Memory B cell (primary cell): ENCODE measurements around the gene MCMBP.
A peak's percentile ranks its signal among the peaks of the same experiment; 100 is the strongest.
"Not testable (repeated sequence)": the region's sequence is repeated elsewhere in the genome, so short reads cannot be mapped to it uniquely, and the experiment has no call there.

ENCODE experiments used
- ATAC-seq: fragments of 150-1000 bp; cut with Tn5 transposase; 2 replicates; pipeline ENCODE4 v1.10.0; 2021; ENCODE audit warnings: low read depth, mild to moderate bottlenecking, moderate library complexity
- DNase-seq, 2 donors: peaks; one replicate each; pipeline ENCODE4 v3.0.0; 2022; ENCODE audit warnings: low spot score in 2 of 2
- H3K27ac Mint-ChIP-seq: one replicate; pipeline ENCODE4 v1.8.0; 2022; ENCODE audit warnings: mild to moderate bottlenecking, moderate library complexity, mixed read lengths
- H3K27me3 Mint-ChIP-seq: one replicate; pipeline ENCODE4 v1.8.0; 2022; ENCODE audit warnings: mixed read lengths
- H3K36me3 Mint-ChIP-seq: one replicate; pipeline ENCODE4 v1.8.0; 2022; ENCODE audit warnings: mild to moderate bottlenecking, mixed read lengths
- H3K4me1 Mint-ChIP-seq: one replicate; pipeline ENCODE4 v1.8.0; 2022; ENCODE audit warnings: mixed read lengths
- H3K4me3 Mint-ChIP-seq: one replicate; pipeline ENCODE4 v1.8.0; 2022; ENCODE audit warnings: mild to moderate bottlenecking, moderate library complexity, mixed read lengths
- H3K9me3 Mint-ChIP-seq: one replicate; pipeline ENCODE4 v1.8.0; 2022; ENCODE audit warnings: mixed read lengths

The MCMBP gene, protein sequence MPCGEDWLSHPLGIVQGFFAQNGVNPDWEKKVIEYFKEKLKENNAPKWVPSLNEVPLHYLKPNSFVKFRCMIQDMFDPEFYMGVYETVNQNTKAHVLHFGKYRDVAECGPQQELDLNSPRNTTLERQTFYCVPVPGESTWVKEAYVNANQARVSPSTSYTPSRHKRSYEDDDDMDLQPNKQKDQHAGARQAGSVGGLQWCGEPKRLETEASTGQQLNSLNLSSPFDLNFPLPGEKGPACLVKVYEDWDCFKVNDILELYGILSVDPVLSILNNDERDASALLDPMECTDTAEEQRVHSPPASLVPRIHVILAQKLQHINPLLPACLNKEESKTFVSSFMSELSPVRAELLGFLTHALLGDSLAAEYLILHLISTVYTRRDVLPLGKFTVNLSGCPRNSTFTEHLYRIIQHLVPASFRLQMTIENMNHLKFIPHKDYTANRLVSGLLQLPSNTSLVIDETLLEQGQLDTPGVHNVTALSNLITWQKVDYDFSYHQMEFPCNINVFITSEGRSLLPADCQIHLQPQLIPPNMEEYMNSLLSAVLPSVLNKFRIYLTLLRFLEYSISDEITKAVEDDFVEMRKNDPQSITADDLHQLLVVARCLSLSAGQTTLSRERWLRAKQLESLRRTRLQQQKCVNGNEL

DNA sequence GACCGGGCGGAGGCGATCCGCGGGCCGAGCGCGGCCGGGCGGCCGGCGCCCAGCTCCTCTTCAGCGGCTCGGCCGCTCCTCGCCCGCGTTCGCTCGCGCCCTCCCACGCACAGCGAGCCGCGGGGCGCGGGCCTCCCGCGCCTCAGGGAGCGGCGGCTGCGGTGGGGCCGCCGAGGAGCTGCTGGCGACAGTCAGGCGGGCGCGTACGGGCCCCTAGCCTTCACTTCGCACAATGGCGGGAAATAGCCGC lies at the start of gene MCMBP:
TSS of gene MCMBP (minus strand) at position 234 of the 250 bp plus-strand sequence. CDS start 259 bp downstream, outside the sequence.
- Mint-ChIP-seq H3K27ac (peak within 1 kb of the TSS; percentile 58), H3K27me3 (no peaks in the 10 kb centered on the region), H3K36me3 (no peaks in the 10 kb centered on the region), H3K9me3 (no peaks in the 10 kb centered on the region), H3K4me3 (peak within 1 kb of the TSS; percentile 88), H3K4me1 (peaks cover 25% of the 10 kb centered on the region)
- DNase-seq: no peak
- no peak for ATAC-seq

DNA sequence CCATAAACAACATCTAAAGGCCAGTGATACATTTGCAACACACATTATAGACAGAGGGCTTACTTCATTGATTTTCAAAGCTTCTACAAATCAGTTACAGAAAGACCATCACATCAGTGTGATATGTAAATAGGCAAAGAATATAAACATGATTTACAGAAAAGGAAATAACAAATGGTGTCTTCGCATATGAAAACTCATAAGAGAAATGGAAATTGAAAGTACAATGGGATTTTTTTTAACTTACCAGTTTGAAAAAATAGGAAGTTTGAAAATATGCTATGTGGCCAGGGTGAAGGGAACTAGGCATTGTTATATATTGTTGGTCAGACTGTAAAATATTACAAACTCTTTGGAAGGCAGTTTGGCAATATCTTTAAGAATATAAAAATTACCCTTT lies 47.2 kb upstream of the MCMBP start:
- ATAC-seq (peak; percentile 86), DNase-seq (no peak)
- Mint-ChIP-seq H3K36me3 (peaks cover 25% of the 10 kb centered on the region), H3K27ac (peak overlapping the region; percentile 78), H3K9me3 (no peaks in the 10 kb centered on the region), H3K4me3 (peak overlapping the region; percentile 42), H3K4me1 (peaks cover 9% of the 10 kb centered on the region), H3K27me3 (no peaks in the 10 kb centered on the region)

DNA sequence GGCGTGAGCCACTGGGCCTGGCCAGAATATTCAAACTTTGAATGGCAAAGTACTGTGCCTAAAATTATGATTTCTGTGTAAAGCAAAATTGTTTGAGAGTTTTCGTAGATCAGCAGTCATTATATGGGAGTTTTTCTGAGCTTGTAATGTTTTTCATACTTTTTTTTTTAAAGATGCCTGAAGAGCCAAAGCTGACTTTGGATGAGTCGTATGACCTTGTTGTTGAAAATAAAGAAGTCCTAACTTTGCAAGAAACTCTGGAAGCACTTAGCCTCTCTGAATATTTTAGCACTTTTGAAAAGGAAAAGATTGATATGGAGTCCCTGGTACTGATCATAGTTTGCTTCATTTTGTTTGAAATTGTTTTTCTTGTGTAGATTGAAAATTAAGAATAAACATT lies 46.6 kb upstream of the MCMBP start:
- Mint-ChIP-seq H3K27me3 (no peaks in the 10 kb centered on the region), H3K27ac (peak overlapping the region; percentile 78), H3K36me3 (peaks cover 27% of the 10 kb centered on the region), H3K9me3 (no peaks in the 10 kb centered on the region), H3K4me1 (peaks cover 9% of the 10 kb centered on the region), H3K4me3 (no peak overlapping the region)
- DNase-seq: no peak
- ATAC-seq: no peak

DNA sequence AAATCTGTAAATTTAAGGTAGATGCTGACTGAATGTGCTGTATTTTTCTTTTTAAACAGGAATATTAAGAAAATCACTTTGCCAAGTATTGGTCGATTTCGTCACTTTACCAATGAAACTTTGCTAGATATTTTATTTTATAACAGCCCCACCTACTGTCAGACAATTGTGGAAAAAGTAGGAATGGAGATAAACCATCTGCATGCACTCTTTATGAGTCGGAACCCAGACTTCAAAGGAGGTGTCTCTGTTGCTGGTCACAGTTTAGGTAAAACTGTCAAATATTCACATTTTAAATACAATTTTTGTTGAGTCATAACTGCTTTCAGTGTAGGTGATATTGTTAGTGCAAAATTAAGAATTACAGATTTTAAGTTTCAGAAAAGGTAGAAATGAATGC lies 45.1 kb upstream of the MCMBP start:
- Mint-ChIP-seq H3K27me3 (no peaks in the 10 kb centered on the region), H3K4me1 (peaks cover 9% of the 10 kb centered on the region), H3K4me3 (no peak overlapping the region), H3K9me3 (no peaks in the 10 kb centered on the region), H3K27ac (no peak overlapping the region), H3K36me3 (peaks cover 26% of the 10 kb centered on the region)
- no peak for ATAC-seq
- no peak for DNase-seq

DNA sequence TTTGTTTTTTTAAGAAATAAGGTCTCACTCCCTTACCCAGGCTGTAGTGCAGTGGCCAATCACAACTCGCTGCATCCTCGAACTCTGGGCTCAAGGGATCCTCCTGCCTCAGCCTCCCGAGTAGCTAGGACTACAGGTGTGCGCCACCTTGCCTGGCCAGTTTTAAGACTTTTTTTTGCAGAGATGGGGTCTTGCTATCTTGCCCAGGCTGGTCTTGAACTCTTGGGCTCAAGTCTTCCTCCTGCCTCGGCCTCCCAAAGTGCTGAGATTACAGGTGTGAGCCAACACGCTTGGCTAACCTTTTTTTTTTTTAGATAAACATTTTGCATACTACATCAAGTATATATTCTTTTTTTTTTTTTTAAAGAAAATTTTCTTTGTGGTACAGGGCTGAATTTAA lies 38.0 kb upstream of the MCMBP start:
- ATAC-seq (no peak), DNase-seq (no peak)
- no peaks in the 10 kb centered on the region for H3K4me1 Mint-ChIP-seq
- no peak overlapping the region for H3K4me3 Mint-ChIP-seq
- peaks cover 20% of the 10 kb centered on the region for H3K36me3 Mint-ChIP-seq
- no peak overlapping the region for H3K27ac Mint-ChIP-seq
- H3K27me3 Mint-ChIP-seq: no peaks in the 10 kb centered on the region
- no peaks in the 10 kb centered on the region for H3K9me3 Mint-ChIP-seq

DNA sequence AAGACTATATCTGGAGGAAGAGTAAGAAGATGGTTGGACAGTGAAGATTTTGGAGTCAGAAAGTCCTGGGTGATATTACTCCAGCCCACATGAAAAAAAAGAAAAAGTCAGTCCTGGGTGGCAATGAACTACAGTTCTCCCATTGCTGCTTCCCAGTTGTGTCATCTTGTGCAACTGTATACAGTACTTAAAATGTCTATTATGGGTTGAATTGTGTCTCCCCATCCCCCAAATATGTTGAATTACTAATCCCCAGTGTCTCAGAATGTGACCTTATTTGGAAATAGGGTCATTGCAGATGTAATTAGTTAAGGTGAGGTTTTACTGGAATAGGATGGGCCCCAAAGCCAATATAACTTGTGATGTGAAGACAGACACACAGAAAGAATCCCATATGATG lies 35.5 kb upstream of the MCMBP start:
- no peaks in the 10 kb centered on the region for H3K27me3 Mint-ChIP-seq
- H3K36me3 Mint-ChIP-seq: peaks cover 24% of the 10 kb centered on the region
- DNase-seq (no peak), ATAC-seq (no peak)
- H3K4me1 Mint-ChIP-seq: no peaks in the 10 kb centered on the region
- no peaks in the 10 kb centered on the region for H3K9me3 Mint-ChIP-seq
- H3K4me3 Mint-ChIP-seq: no peak overlapping the region
- H3K27ac Mint-ChIP-seq: no peak overlapping the region

DNA sequence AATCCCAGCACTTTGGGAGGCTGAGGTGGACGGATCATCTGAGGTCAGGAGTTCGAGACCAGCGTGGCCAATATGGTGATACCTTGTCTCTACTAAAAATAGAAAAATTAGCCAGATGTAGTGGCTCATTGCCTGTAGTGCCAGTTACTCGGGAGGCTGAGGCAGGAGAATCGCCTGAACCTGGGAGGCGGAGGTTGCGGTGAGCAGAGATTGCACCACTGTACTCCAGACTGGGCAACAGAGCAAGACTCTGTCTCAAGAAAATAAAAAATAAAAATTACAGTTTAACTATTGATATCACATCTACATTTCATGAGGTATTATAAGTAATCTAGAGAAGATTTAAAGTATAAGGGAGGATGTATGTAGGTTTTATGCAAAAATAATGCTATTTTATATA lies 35.1 kb upstream of the MCMBP start:
- peaks cover 23% of the 10 kb centered on the region for H3K36me3 Mint-ChIP-seq
- H3K9me3 Mint-ChIP-seq, H3K4me1 Mint-ChIP-seq, DNase-seq, ATAC-seq, H3K27ac Mint-ChIP-seq, H3K27me3 Mint-ChIP-seq, H3K4me3 Mint-ChIP-seq: not testable (repeated sequence)

DNA sequence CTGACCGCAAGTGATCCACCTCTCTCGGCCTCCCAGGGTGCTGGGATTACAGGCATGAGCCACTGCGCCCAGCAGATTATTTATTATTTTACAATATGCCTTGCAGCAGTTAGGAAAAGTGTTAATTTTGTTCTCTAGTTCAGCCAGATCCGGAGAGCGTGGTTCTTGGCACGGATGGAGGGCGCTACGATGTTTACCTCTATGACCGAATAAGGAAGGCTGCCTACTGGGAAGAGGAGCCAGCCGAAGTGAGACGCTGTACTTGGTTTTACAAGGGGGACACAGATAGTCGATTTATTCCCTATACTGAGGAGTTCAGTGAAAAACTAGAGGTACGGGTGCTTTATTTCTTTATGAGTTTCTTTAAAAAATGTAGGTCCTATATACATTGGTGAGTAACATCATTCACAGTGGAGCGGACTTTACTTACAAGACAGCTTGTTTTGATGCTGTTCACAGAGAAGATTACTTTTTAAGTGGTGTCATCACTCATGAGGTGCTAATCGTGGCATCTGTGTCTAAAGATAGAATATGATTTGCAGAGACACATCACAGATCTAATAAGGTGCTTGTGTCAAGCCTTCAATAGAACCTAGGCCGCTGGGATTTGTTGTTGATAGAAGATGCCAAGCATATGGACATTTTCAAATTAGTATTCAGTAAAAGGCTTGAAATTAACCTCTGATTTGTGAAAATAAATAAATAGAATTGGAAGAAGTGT lies 31.5 kb upstream of the MCMBP start:
- no peak for ATAC-seq
- Mint-ChIP-seq H3K36me3 (peaks cover 18% of the 10 kb centered on the region), H3K9me3 (no peaks in the 10 kb centered on the region), H3K27me3 (no peaks in the 10 kb centered on the region), H3K27ac (no peak overlapping the region), H3K4me3 (no peak overlapping the region), H3K4me1 (peaks cover 6% of the 10 kb centered on the region)
- DNase-seq: no peak

DNA sequence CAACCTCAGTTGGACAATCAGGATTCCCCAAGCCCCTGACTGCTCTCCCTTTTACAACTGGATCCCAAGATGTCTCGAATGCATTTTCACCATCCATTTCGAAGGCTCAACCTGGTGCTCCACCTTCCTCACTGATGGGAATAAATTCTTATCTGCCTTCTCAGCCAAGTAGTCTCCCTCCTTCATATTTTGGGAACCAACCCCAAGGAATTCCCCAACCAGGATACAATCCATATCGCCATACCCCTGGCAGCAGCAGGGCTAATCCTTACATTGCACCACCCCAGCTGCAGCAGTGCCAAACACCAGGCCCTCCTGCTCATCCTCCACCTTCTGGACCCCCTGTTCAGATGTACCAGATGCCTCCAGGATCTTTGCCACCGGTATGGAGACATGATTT lies 25.9 kb upstream of the MCMBP start:
- Mint-ChIP-seq H3K27me3 (no peaks in the 10 kb centered on the region), H3K9me3 (no peaks in the 10 kb centered on the region), H3K27ac (peak overlapping the region; percentile 28), H3K4me1 (peaks cover 38% of the 10 kb centered on the region), H3K4me3 (no peak overlapping the region), H3K36me3 (peaks cover 10% of the 10 kb centered on the region)
- ATAC-seq: no peak
- DNase-seq: no peak

DNA sequence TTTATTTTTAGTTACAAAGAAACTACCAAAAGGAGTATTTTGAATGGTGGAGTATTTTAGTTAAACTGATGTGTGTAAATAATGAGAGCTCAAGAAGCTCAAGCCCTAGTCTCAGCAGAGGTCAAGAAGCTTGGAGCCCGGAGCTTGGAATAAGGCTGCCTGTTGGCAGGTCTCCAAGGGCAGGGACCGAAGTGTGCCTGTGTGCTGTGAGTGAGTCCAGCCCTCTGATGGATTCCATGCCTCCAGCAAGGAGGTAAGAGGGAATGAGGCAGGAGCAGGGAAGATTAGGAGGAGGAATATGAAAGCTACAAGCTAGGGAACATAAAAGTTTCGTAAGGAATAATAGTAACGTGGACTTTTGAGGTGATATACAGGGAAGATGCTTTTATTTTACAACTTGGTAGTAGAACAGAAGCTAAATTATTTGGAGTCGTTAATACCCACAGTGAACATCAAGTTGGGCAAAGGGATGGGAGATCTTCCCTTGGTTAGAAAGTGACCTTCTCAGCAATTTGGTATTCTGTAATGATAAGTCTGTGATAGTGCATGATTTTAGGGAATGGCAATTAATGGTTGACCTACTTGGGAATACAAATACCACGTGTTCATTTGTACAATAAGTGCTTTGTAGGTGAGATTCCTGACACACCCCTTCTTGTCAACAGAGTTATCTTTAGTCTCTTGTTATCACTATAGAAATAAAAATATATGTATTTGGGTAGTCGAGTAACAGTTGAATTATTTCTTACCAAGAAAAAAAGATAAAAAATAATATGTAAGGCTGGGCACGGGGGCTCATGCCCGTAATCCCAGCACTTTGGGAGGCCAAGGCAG lies 24.5 kb upstream of the MCMBP start:
- Mint-ChIP-seq H3K27ac (peak overlapping the region; percentile 24), H3K36me3 (peaks cover 10% of the 10 kb centered on the region), H3K27me3 (no peaks in the 10 kb centered on the region), H3K9me3 (no peaks in the 10 kb centered on the region), H3K4me3 (no peak overlapping the region), H3K4me1 (peaks cover 42% of the 10 kb centered on the region)
- DNase-seq (no peak), ATAC-seq (no peak)

DNA sequence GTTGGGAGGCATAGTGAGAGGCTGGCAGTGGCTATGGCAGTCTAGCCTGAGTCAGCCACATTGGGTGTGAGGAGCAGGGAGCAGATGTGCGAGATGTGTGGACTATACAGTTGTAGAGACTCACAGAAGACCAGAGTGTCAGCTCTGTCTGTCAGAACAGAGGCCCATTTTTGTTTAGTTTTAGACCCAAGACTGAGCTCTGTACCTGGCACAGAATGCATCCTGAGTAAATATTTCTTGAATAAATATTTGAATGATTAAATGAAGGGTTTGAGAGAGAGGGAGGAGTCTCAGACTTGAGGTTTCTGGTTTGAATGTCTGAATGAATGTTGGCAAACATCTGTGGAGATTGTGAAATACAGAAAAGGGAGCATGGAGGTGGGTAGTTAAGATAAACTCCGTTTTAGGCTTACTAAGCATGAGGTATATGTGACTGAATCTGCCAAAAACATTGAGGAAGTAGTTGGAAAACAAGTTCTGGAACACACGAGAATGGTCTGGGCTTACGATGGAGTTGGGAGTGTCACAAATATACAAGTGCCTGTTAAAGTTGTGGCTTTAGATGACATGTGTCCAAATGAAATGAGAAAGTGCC lies 23.5 kb upstream of the MCMBP start:
- Mint-ChIP-seq H3K27me3 (no peaks in the 10 kb centered on the region), H3K4me3 (no peak overlapping the region), H3K4me1 (peaks cover 42% of the 10 kb centered on the region), H3K36me3 (peaks cover 10% of the 10 kb centered on the region), H3K9me3 (no peaks in the 10 kb centered on the region), H3K27ac (peak overlapping the region; percentile 67)
- ATAC-seq (no peak), DNase-seq (no peak)

DNA sequence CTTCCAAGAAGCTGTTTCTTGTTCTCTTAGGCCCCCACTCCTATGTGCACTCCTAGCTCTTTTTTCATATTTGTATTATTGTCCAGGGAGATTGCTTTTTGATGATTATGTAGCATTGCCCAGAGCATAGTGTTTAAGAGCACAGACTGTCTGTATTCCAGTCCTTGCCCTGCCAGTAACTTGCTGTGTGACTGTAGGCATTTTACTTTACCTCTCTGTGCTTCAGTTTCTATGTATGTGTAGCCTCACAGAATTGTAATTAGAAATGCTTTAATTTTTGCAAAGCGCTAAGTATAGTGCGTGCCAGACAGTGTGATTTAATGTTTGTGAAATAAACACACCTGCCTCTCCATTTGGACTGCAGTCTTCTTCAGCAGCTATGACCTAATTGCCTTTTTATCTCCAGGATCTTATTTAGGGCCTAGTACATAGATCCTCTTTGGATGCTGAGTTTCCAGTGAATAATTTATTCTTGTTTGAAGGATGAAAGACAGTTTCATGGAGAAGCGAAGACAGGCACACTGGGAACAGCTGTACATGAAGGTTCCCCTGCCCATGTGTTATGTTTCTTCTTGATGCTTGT lies 21.3 kb upstream of the MCMBP start:
- H3K4me3 Mint-ChIP-seq: peak overlapping the region; percentile 98
- DNase-seq (no peak), ATAC-seq (no peak)
- H3K36me3 Mint-ChIP-seq: peaks cover 8% of the 10 kb centered on the region
- H3K4me1 Mint-ChIP-seq: peaks cover 35% of the 10 kb centered on the region
- no peaks in the 10 kb centered on the region for H3K27me3 Mint-ChIP-seq
- H3K27ac Mint-ChIP-seq: peak overlapping the region; percentile 29
- H3K9me3 Mint-ChIP-seq: no peaks in the 10 kb centered on the region

DNA sequence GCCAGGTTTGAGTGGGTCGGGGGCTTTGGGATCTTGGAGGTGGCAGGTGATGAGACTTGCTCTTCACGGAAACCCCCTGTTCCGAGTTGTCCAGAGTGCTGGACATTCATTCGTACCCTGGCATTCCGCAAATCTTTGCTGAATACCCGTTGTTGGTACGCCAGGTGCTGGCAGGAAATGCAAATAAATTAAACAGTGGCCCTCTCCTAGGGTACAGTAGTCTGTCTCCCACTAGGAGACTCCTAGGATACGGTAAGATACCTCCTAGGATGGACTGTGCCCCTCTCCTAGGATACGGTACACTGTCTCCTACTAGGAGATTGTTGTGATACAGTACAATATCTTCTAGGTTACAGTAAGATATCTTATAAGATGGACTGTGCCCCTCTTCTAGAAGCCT lies 20.4 kb upstream of the MCMBP start:
- H3K36me3 Mint-ChIP-seq: peaks cover 5% of the 10 kb centered on the region
- ATAC-seq: no peak

More for the DNA sequence above, 20.4 kb upstream of the MCMBP start:
- no peaks in the 10 kb centered on the region for H3K27me3 Mint-ChIP-seq
- no peak for DNase-seq
- H3K4me1 Mint-ChIP-seq: peaks cover 34% of the 10 kb centered on the region
- H3K9me3 Mint-ChIP-seq: no peaks in the 10 kb centered on the region
- peak overlapping the region; percentile 98 for H3K4me3 Mint-ChIP-seq
- peak overlapping the region; percentile 95 for H3K27ac Mint-ChIP-seq
